Kidney (tissue), 14 donors: ENCODE measurements around the gene ACAP3. TPM values are rescaled to one million over a fixed set of nuclear protein-coding genes. Genes with fewer than 3 reads are reported as not detected.

Source experiments
- DNase-seq, 5 donors: peaks; one replicate each; pipeline ENCODE4 v3.0.0-alpha.2; 2013 to 2020
- FAIRE-seq: peaks from 2 replicates; lab custom pipeline; 2012; peaks lifted over from hg19 to GRCh38; lab: Jason Lieb, UNC
- H3K27ac ChIP-seq, 2 donors: one replicate each; pipeline ENCODE4 v1.7.0; 2013; ENCODE audit warnings: low read depth in 2 of 2, low read length in 2 of 2, inconsistent platforms in 1 of 2
- H3K27me3 ChIP-seq: one replicate; pipeline ENCODE4 v1.7.1; 2013; ENCODE audit warnings: low read length, inconsistent platforms; ENCODE audit not compliant: control insufficient read depth, insufficient read depth
- H3K36me3 ChIP-seq, 3 donors: one replicate each; pipeline versions ENCODE4 v1.7.0 to v1.7.1; 2013; ENCODE audit warnings: low read length in 3 of 3, control low read depth in 1 of 3, inconsistent platforms in 1 of 3; ENCODE audit not compliant: insufficient read depth in 3 of 3, control insufficient read depth in 2 of 3
- H3K4me1 ChIP-seq, 3 donors: one replicate each; pipeline versions ENCODE4 v1.7.0 to v1.7.1; 2013; ENCODE audit warnings: low read length in 3 of 3, inconsistent platforms in 1 of 3, low read depth in 1 of 3; ENCODE audit not compliant: control insufficient read depth in 2 of 3, insufficient read depth in 2 of 3
- H3K4me3 ChIP-seq, 3 donors: one replicate each; pipeline versions ENCODE4 v1.7.0 to v1.8.1; 2013; ENCODE audit warnings: low read length in 3 of 3, control low read depth in 1 of 3, inconsistent platforms in 1 of 3
- H3K9ac ChIP-seq, 3 donors: one replicate each; pipeline versions ENCODE4 v1.7.0 to v1.7.1; 2013; ENCODE audit warnings: low read length in 3 of 3, control low read depth in 1 of 3, inconsistent platforms in 1 of 3
- H3K9me3 ChIP-seq, 3 donors: one replicate each; pipeline versions ENCODE4 v1.7.0 to v1.7.1; 2013; ENCODE audit warnings: low read length in 3 of 3, control low read depth in 1 of 3, inconsistent platforms in 1 of 3; ENCODE audit not compliant: control insufficient read depth in 2 of 3, insufficient read depth in 1 of 3
- intact Hi-C: fragments of 100-400 bp; cut with DNase I; formaldehyde crosslinking; loops from one replicate; pipeline ENCODE4 v1.11.1; 2022
- polyA plus RNA-seq: library from polyadenylated mRNA; stranded (reverse); fragments of 350-450 nt; fragmentation: Illumina TruSeq; extraction: RNeasy Lipid Tissue Mini Kit (QIAGEN cat#74804); gene quantifications from one replicate; pipeline ENCODE4 v1.2.3, GENCODE V29; 2014; ENCODE audit warnings: low read depth, low replicate concordance; ENCODE audit not compliant: insufficient read depth
- total RNA-seq: library from RNA; stranded (reverse); fragmentation: NEBNext Ultra II Directional; extraction: Animal tissue kit (Norgen Biotek cat#: 25700); gene quantifications from one replicate; pipeline ENCODE4 v1.2.1, GENCODE V29; 2021
- TF ChIP-seq, protein P1 (sequence below): IDR thresholded peaks from 3 replicates; pipeline ENCODE4 v1.5.1; 2012; ENCODE audit warnings: mild to moderate bottlenecking, moderate library complexity, borderline replicate concordance; ENCODE audit not compliant: insufficient read depth; ENCODE audit errors: extremely low read depth
- donor health status: control.
- donor health status: control.
- donor health status: control.
- donor health status: control.
- donor health status: control.
- donor health status: DM: yes; HTN: yes; CAD: no.
- donor health status: Normal renal cell carcinoma (clear cell type).

The ACAP3 gene
- total and polyA plus RNA-seq, 2 donors from 2014 or later = 15.9 to 39.5 TPM

DNA sequence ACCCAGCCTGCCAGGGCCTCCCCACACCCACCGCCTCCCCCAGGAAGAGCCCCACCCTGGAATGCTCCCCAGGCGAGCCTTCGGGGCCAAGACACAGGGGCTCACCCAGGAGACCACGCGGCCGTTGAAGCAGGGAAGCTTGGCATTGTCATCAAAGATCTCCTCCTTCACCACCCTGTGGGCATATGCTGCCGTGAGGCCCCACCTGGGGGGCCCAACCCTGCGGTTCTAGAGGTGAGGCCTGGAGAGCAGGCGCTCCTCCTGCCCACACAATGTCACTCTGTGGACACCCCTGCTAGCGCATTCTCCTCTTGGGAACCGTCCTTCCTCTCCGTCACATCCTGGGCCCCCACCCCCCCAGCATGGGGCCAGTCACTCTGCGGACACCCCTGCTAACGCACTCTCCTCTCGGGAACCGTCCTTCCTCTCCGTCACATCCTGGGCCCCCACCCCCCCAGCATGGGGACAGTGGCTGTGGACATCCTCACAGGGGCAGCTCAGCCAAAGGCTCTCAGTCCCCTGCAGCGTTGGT lies 34.9 kb upstream of the ACAP3 start:
- intact Hi-C loops = no loop called here
- DNase-seq = no peak
- H3K4me1 ChIP-seq = peaks cover 0 to 16% (median 0%) of the 10 kb centered on the region in 3 donors
- no peak for FAIRE-seq
- no peaks in the 10 kb centered on the region for H3K9me3 ChIP-seq
- H3K27ac ChIP-seq = no peak overlapping the region
- no peaks in the 10 kb centered on the region for H3K27me3 ChIP-seq
- TF ChIP-seq, protein P1, sequence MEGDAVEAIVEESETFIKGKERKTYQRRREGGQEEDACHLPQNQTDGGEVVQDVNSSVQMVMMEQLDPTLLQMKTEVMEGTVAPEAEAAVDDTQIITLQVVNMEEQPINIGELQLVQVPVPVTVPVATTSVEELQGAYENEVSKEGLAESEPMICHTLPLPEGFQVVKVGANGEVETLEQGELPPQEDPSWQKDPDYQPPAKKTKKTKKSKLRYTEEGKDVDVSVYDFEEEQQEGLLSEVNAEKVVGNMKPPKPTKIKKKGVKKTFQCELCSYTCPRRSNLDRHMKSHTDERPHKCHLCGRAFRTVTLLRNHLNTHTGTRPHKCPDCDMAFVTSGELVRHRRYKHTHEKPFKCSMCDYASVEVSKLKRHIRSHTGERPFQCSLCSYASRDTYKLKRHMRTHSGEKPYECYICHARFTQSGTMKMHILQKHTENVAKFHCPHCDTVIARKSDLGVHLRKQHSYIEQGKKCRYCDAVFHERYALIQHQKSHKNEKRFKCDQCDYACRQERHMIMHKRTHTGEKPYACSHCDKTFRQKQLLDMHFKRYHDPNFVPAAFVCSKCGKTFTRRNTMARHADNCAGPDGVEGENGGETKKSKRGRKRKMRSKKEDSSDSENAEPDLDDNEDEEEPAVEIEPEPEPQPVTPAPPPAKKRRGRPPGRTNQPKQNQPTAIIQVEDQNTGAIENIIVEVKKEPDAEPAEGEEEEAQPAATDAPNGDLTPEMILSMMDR = no peak
- H3K9ac ChIP-seq = no peak overlapping the region
- no peak overlapping the region for H3K4me3 ChIP-seq
- H3K36me3 ChIP-seq = peaks cover 4 to 12% (median 11%) of the 10 kb centered on the region in 3 donors

- FAIRE-seq (no peak), DNase-seq (no peak)
- Histone ChIP-seq H3K27ac (no peak overlapping the region), H3K4me1 (peaks cover 0 to 11% (median 0%) of the 10 kb centered on the region in 3 donors), H3K36me3 (peaks cover 4 to 12% (median 11%) of the 10 kb centered on the region in 3 donors), H3K9me3 (no peaks in the 10 kb centered on the region), H3K27me3 (no peaks in the 10 kb centered on the region), H3K4me3 (no peak overlapping the region), H3K9ac (no peak overlapping the region)
- TF ChIP-seq, protein P1 = no peak
- intact Hi-C loops = no loop called here
These were observed 34.4 kb upstream of the ACAP3 start for GRCh38 chr1:1342061-1342562.

DNA sequence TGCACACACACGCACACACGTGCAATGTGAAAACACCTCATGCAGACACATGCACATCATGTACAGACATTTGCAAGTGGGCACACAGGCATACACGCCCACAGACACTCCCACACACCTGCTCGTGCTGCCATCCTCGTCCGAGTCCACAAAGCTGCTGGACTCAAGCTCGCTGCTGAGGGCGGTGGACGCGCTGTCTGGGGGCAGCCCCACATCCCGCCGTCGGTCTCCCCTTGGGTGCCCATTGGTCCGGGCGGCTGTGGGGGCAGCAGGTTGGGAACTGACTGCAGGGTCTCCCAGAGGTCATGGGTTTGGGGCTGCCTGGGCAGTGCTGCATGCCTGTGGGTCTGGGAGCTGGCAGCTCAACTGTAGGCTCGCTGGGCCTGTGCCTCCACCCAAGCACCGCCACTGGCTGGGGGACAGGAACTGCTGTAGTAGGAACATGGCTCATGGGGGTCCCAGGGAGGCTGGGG lies 33.9 kb upstream of the ACAP3 start:
- Histone ChIP-seq H3K27ac (no peak overlapping the region), H3K4me1 (peaks cover 0 to 6% (median 0%) of the 10 kb centered on the region in 3 donors), H3K36me3 (peaks cover 4 to 12% (median 11%) of the 10 kb centered on the region in 3 donors), H3K9me3 (no peaks in the 10 kb centered on the region), H3K4me3 (no peak overlapping the region), H3K9ac (no peak overlapping the region), H3K27me3 (no peaks in the 10 kb centered on the region)
- intact Hi-C loops = no loop called here
- DNase-seq (no peak), FAIRE-seq (no peak)
- TF ChIP-seq, protein P1 = no peak
